DMS53 treated with DMSO at 0.1 percent for 48 hours (cell line): ENCODE results near the gene C1orf232.

ENCODE experiments used
- DNase-seq: peaks from one replicate; lab custom pipeline; 2025; ENCODE audit not compliant: unreplicated experiment; lab: John Stamatoyannopoulos, UW

Gene C1orf232

GRCh38 chr1:26158271-26158907 is 10.4 kb downstream of the C1orf232 start:
- DNase-seq, result no peak

- no peak for DNase-seq
These were observed 12.3 kb downstream of the C1orf232 start for GRCh38 chr1:26156285-26157038.

GRCh38 chr1:26155370-26156284 is 13.1 kb downstream of the C1orf232 start:
- DNase-seq, result no peak

- no peak for DNase-seq
These were observed 14.0 kb downstream of the C1orf232 start for GRCh38 chr1:26154750-26155149.

- no peak for DNase-seq
These were observed 14.7 kb downstream of the C1orf232 start for GRCh38 chr1:26153966-26154532.

- DNase-seq, result no peak
These were observed 19.9 kb downstream of the C1orf232 start for GRCh38 chr1:26148887-26149286.

GRCh38 chr1:26145960-26146294 is 22.8 kb downstream of the C1orf232 start:
- no peak for DNase-seq

- DNase-seq, result peak; percentile 92
These were observed 23.5 kb downstream of the C1orf232 start for GRCh38 chr1:26145041-26145959.

- no peak for DNase-seq
These were observed 26.6 kb downstream of the C1orf232 start for GRCh38 chr1:26142159-26142558.

GRCh38 chr1:26138974-26139558 is 29.7 kb downstream of the C1orf232 start:
- peak; percentile 14 for DNase-seq

- DNase-seq, result no peak
These were observed 34.3 kb downstream of the C1orf232 start for GRCh38 chr1:26134466-26134865.

- no peak for DNase-seq
These were observed 36.0 kb downstream of the C1orf232 start for GRCh38 chr1:26132834-26133167.

- no peak for DNase-seq
These were observed 36.5 kb downstream of the C1orf232 start for GRCh38 chr1:26132128-26132833.

- no peak for DNase-seq
These were observed 38.1 kb downstream of the C1orf232 start for GRCh38 chr1:26130695-26131094.

GRCh38 chr1:26129778-26130177 is 39.0 kb downstream of the C1orf232 start:
- DNase-seq, result no peak

- no peak for DNase-seq
These were observed 41.3 kb downstream of the C1orf232 start for GRCh38 chr1:26127235-26128163.

- peak; percentile 65 for DNase-seq
These were observed 42.3 kb downstream of the C1orf232 start for GRCh38 chr1:26126321-26127084.

GRCh38 chr1:26125946-26126320 is 42.8 kb downstream of the C1orf232 start:
- DNase-seq, result no peak
